WTC11 (cell line): ENCODE results near the gene PCDH19. TPM values are rescaled to one million over a fixed set of nuclear protein-coding genes. Genes with fewer than 3 reads are reported as not detected.

ENCODE experiments used
- ATAC-seq: fragments of 200-7000 bp; cut with Tn5 transposase; 2 replicates; pipeline ENCODE4 v1.10.0; 2021; ENCODE audit warnings: mild to moderate bottlenecking, moderate library complexity
- CTCF ChIA-PET: fragments of 300-600 bp; sonication (Branson Sonifier 250); formaldehyde crosslinking; loops from one replicate; lab custom pipeline; 2021; ENCODE audit warnings: antibody characterized with exemption; lab: Charles Lee
- POLR2A ChIA-PET: fragments of 350-600 bp; sonication (Branson Sonifier 250); formaldehyde crosslinking; loops from one replicate; lab custom pipeline; 2021; ENCODE audit warnings: antibody characterized with exemption; lab: Charles Lee
- DNase-seq: peaks from one replicate; pipeline ENCODE4 v3.0.0; 2021; ENCODE audit warnings: low spot score
- H3K27ac Mint-ChIP-seq: 2 replicates; pipeline ENCODE4 v1.8.0; 2021; ENCODE audit warnings: mixed read lengths
- H3K27me3 Mint-ChIP-seq: 2 replicates; pipeline ENCODE4 v1.8.0; 2021; ENCODE audit warnings: low read depth, mild to moderate bottlenecking, moderate library complexity, mixed read lengths
- H3K36me3 Mint-ChIP-seq: 2 replicates; pipeline ENCODE4 v1.8.0; 2021; ENCODE audit warnings: mixed read lengths
- H3K4me1 Mint-ChIP-seq: 2 replicates; pipeline ENCODE4 v1.8.0; 2022; ENCODE audit warnings: mixed read lengths
- H3K4me3 Mint-ChIP-seq: 2 replicates; pipeline ENCODE4 v1.8.0; 2021; ENCODE audit warnings: mild to moderate bottlenecking, moderate library complexity, mixed read lengths
- H3K9me3 Mint-ChIP-seq: 2 replicates; pipeline ENCODE4 v1.8.0; 2021; ENCODE audit warnings: mixed read lengths
- AR ChIP-seq: fragments of 250-450 bp; sonication (Bioruptor Pico); IDR thresholded peaks from 2 replicates; pipeline ENCODE4 v1.9.0; 2021; ENCODE audit warnings: mild to moderate bottlenecking
- ARID4B ChIP-seq: sonication (generic); formaldehyde crosslinking; IDR thresholded peaks from 2 replicates; pipeline ENCODE4 v1.8.0; 2023; ENCODE audit warnings: missing genetic modification reagents, mild to moderate bottlenecking, borderline replicate concordance
- E2F1 ChIP-seq: sonication (generic); formaldehyde crosslinking; IDR thresholded peaks from 2 replicates; pipeline ENCODE4 v1.8.0; 2022; ENCODE audit warnings: mild to moderate bottlenecking, missing genetic modification reagents
- E2F4 ChIP-seq: sonication (generic); formaldehyde crosslinking; IDR thresholded peaks from 2 replicates; pipeline ENCODE4 v1.8.1; 2022; ENCODE audit warnings: low read depth, mild to moderate bottlenecking, moderate library complexity, missing genetic modification reagents, borderline replicate concordance
- HMGXB4 ChIP-seq: sonication (generic); formaldehyde crosslinking; IDR thresholded peaks from 2 replicates; pipeline ENCODE4 v1.8.1; 2023; ENCODE audit warnings: mild to moderate bottlenecking, moderate library complexity, missing genetic modification reagents
- IRF1 ChIP-seq: sonication (generic); formaldehyde crosslinking; IDR thresholded peaks from 2 replicates; pipeline ENCODE4 v1.8.0; 2023; ENCODE audit warnings: missing genetic modification reagents
- MXD4 ChIP-seq: fragments of 250-450 bp; sonication (Bioruptor Pico); IDR thresholded peaks from 2 replicates; pipeline ENCODE4 v1.8.0; 2021; ENCODE audit warnings: mild to moderate bottlenecking, moderate library complexity, borderline replicate concordance
- USF1 ChIP-seq: sonication (generic); formaldehyde crosslinking; IDR thresholded peaks from 2 replicates; pipeline ENCODE4 v1.8.0; 2022; ENCODE audit warnings: mild to moderate bottlenecking, missing genetic modification reagents
- ZNF263 ChIP-seq: sonication (generic); formaldehyde crosslinking; IDR thresholded peaks from 2 replicates; pipeline ENCODE4 v1.8.1; 2022; ENCODE audit warnings: low read depth, mild to moderate bottlenecking, moderate library complexity, missing genetic modification reagents
- total RNA-seq: library from RNA; stranded (reverse); gene quantifications from 3 replicates; pipeline ENCODE4 v1.2.3, GENCODE V29; 2021

The PCDH19 gene
- total RNA-seq, 1 experiment from 2014 or later: 1.5 TPM

GRCh38 chrX:100363896-100364295 lies 46.2 kb downstream of the PCDH19 start (continued):
- TF ChIP-seq HMGXB4 (CRISPR knock-in tag) (no peak), E2F1 (no peak)
- TF ChIP-seq, all 79 proteins: peak for 0

GRCh38 chrX:100358766-100359165 lies 51.3 kb downstream of the PCDH19 start:
- DNase-seq: no peak
- Mint-ChIP-seq H3K27ac (no peak overlapping the region), H3K4me1 (peaks cover 3% of the 10 kb centered on the region), H3K36me3 (no peaks in the 10 kb centered on the region), H3K4me3 (no peak overlapping the region), H3K27me3 (peaks cover 5% of the 10 kb centered on the region; the same call in 1 of the 2 replicates)
- ATAC-seq: no peak
- CTCF ChIA-PET: interaction anchor here (2.6 kb wide), 1 partner anchor 9 kb away, joined by 14 read pairs; no protein-coding TSS in a partner anchor
- TF ChIP-seq IRF1 (no peak), USF1 (CRISPR knock-in tag) (no peak), ARID4B (no peak), E2F4 (no peak), AR (CRISPR knock-in tag) (no peak), MXD4 (CRISPR knock-in tag) (no peak), ZNF263 (CRISPR knock-in tag) (no peak)
- TF ChIP-seq, all 79 proteins: peak for 0
- H3K9me3 Mint-ChIP-seq: no peaks in the 10 kb centered on the region
- POLR2A ChIA-PET: no interaction called here
